Transverse colon (tissue), 4 donors: ENCODE measurements around the gene PTGFR.

Experiments
- CTCF ChIP-seq, 5 experiments: fragments of 200-600 bp in 3 of 5; fragments of 450-650 bp in 2 of 5; sonication (generic) in 3 of 5; IDR thresholded peaks; 1 replicate in 2 of 5; 2 replicates in 3 of 5; pipeline ENCODE4 v1.5.1; 2016 to 2017; ENCODE audit warnings: antibody characterized with exemption in 5 of 5, inconsistent platforms in 3 of 5, mild to moderate bottlenecking in 2 of 5, moderate library complexity in 1 of 5
- POLR2A ChIP-seq: fragments of 450-650 bp; IDR thresholded peaks from one replicate; pipeline ENCODE4 v1.6.1; 2016; ENCODE audit warnings: antibody characterized with exemption, mild to moderate bottlenecking, moderate library complexity
- POLR2AphosphoS5 ChIP-seq, 3 donors: sonication (generic); formaldehyde crosslinking; IDR thresholded peaks; one replicate each; pipeline ENCODE4 v1.6.1; 2016; ENCODE audit warnings: antibody characterized with exemption in 3 of 3

- TF ChIP-seq CTCF (IDR thresholded peaks at IDR 0.05) (no peak), POLR2AphosphoS5 (IDR thresholded peaks at IDR 0.05) (no peak), POLR2A (no peak)
Observed at GRCh38 chr1:78522136-78522535, 31.4 kb downstream of the PTGFR start.
